ENCODE measurements around the gene ARHGEF37. TPM values are rescaled to one million over a fixed set of nuclear protein-coding genes. Genes with fewer than 3 reads are reported as not detected.
"Not testable (repeated sequence)": the region's sequence is repeated elsewhere in the genome, so short reads cannot be mapped to it uniquely, and the experiment has no call there.

Gene ARHGEF37
- polyA plus RNA-seq, 6 donors from 2014 or later = 0.95 TPM; not detected in 5

- peak in 1 of 2 donors; percentile 28 for ATAC-seq (ENCODE audit: low read depth in 2 of 2)
- Mint-ChIP-seq H3K27me3 (peaks cover 0 to 44% (median 28%) of the 10 kb centered on the region in 3 donors), H3K27ac (no peak overlapping the region), H3K36me3 (peaks cover 0 to 14% of the 10 kb centered on the region in 2 donors), H3K4me1 (peaks cover 0 to 5% (median 0%) of the 10 kb centered on the region in 3 donors), H3K9me3 (peaks cover 0 to 17% (median 8%) of the 10 kb centered on the region in 7 donors), H3K4me3 (peak overlapping the region in 1 of 8 donors; percentile 47)
- no peak for DNase-seq
Measured at GRCh38 chr5:149656576-149657182, 75.4 kb downstream of the ARHGEF37 start.

- ATAC-seq (ENCODE audit: low read depth in 2 of 2) (no peak), DNase-seq (no peak)
- Mint-ChIP-seq H3K4me3 (peak overlapping the region in 1 of 8 donors; percentile 47), H3K27me3 (peaks cover 0 to 44% (median 28%) of the 10 kb centered on the region in 3 donors), H3K4me1 (peaks cover 0 to 5% (median 0%) of the 10 kb centered on the region in 3 donors), H3K9me3 (peaks cover 0 to 17% (median 8%) of the 10 kb centered on the region in 7 donors), H3K36me3 (peaks cover 0 to 14% of the 10 kb centered on the region in 2 donors), H3K27ac (no peak overlapping the region)
Measured at GRCh38 chr5:149657324-149657723, 76.0 kb downstream of the ARHGEF37 start.

- Mint-ChIP-seq H3K36me3 (peaks cover 0 to 14% of the 10 kb centered on the region in 2 donors), H3K4me1 (peaks cover 0 to 5% (median 0%) of the 10 kb centered on the region in 3 donors), H3K9me3 (peaks cover 0 to 17% (median 8%) of the 10 kb centered on the region in 7 donors), H3K27me3 (peaks cover 0 to 44% (median 28%) of the 10 kb centered on the region in 3 donors), H3K4me3 (no peak overlapping the region), H3K27ac (no peak overlapping the region)
- no peak for ATAC-seq (ENCODE audit: low read depth in 2 of 2)
- DNase-seq = no peak
Measured at GRCh38 chr5:149658299-149658698, 77.0 kb downstream of the ARHGEF37 start.

DNA sequence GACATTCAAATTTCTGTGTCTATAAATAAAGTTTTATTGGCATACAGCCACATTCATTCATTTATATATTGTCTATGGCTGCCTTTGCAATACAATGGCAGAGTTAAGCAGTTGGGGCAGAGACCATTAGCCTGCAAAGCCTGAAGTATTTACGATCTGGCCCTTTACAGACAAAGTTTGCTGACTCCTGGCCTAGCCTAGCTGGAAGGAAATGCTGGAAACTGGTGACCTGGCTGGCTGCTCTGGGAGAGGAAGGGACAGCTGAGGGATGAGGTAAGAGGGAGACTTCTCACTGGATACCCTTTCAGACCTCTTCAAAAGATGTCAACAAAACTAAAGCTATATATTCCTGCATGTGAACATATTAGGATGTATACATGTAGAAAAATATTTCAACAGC lies 82.8 kb downstream of the ARHGEF37 start:
- Mint-ChIP-seq H3K9me3 (peaks cover 3 to 19% (median 11%) of the 10 kb centered on the region in 7 donors), H3K27ac (no peak overlapping the region), H3K27me3 (peaks cover 0 to 20% (median 7%) of the 10 kb centered on the region in 3 donors), H3K36me3 (peaks cover 0 to 6% of the 10 kb centered on the region in 2 donors), H3K4me3 (no peak overlapping the region), H3K4me1 (peaks cover 3 to 5% (median 4%) of the 10 kb centered on the region in 3 donors)
- DNase-seq (no peak), ATAC-seq (ENCODE audit: low read depth in 2 of 2) (no peak)

DNA sequence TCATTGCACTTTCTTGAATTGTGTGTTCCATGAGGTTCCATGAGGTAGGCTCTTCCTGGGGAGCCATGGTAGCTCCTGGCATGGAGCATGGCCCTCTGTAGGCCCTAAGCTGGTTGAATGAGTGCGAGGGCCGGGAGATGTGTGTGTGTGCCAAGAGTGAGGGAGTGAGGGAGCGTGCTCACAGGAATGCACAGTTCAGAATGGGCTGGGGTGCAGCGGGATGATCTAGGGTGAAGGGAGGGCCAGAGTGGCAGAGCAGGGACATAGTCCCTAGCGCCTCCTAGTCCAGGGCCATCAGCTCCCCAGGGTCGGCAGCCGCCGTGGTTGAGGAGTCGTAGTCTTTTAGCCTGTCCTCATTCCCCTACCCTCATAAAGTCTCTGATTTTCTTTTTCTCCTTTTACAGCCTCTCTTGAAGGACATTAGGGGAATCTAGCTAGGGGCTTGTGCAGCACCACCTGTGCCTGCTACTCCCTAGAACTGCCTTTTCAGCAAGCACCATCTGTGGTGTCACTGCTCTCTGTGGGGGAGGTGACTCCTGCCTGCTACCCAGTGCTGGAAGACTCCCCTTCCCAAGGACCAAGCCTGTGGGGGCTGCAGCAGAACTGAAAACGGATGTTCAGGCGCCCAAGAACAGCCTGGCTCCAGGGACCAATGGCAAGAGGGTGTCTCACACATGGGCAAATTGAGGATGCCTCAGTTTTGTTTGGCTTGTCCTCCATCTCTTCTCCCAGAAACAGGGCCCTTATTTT lies 83.5 kb downstream of the ARHGEF37 start:
- peaks cover 0 to 13% (median 3%) of the 10 kb centered on the region in 3 donors for H3K27me3 Mint-ChIP-seq
- H3K4me1 Mint-ChIP-seq = peaks cover 3 to 5% (median 4%) of the 10 kb centered on the region in 3 donors
- no peak overlapping the region for H3K4me3 Mint-ChIP-seq
- H3K27ac Mint-ChIP-seq = no peak overlapping the region
- ATAC-seq (ENCODE audit: low read depth in 2 of 2) (no peak), DNase-seq (no peak)
- H3K9me3 Mint-ChIP-seq = peaks cover 3 to 20% (median 11%) of the 10 kb centered on the region in 7 donors
- H3K36me3 Mint-ChIP-seq = peaks cover 0 to 6% of the 10 kb centered on the region in 2 donors

- peaks cover 3 to 5% (median 4%) of the 10 kb centered on the region in 3 donors for H3K4me1 Mint-ChIP-seq
- H3K36me3 Mint-ChIP-seq = peaks cover 0 to 6% of the 10 kb centered on the region in 2 donors
- no peak for ATAC-seq (ENCODE audit: low read depth in 2 of 2)
- no peak for DNase-seq
- H3K4me3 Mint-ChIP-seq = peak overlapping the region in 1 of 8 donors; percentile 20
- H3K27ac Mint-ChIP-seq = peak overlapping the region in 1 of 6 donors; percentile 20
- H3K27me3 Mint-ChIP-seq = peaks cover 0 to 8% (median 0%) of the 10 kb centered on the region in 3 donors
- H3K9me3 Mint-ChIP-seq = peaks cover 3 to 20% (median 11%) of the 10 kb centered on the region in 7 donors
Measured at GRCh38 chr5:149665416-149666175, 84.3 kb downstream of the ARHGEF37 start.

DNA sequence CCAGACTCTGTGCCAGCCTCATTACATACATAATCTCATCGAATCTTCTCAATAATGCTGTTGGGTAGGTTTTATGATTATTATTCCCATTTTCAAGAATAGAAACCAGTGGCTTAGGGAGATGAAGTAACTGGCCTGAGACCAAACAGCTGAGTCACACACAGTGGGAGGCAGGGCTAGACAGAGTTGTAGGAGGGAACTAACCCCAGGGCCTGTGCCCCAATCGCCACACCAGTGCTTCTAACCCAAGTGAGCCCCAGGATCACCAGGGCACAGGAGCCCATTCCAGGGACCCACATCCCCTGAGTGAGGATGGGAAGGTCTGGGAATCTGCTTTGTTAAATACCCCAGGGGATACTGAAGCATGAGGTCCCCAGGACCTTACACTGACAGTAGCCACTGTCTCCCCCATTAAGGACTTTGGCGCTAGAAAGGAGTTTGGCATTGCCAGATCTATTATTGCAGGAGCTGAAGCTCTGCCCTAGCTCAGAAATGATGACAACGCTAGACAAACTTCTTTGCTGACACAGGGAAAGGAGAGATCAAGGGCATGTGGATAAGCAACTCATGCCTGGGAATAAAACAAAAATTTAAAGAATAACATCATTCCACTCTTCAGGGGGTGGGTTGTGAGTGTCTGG lies 85.0 kb downstream of the ARHGEF37 start:
- H3K27ac Mint-ChIP-seq = no peak overlapping the region
- H3K9me3 Mint-ChIP-seq = peaks cover 3 to 22% (median 11%) of the 10 kb centered on the region in 7 donors
- peaks cover 0 to 2% (median 0%) of the 10 kb centered on the region in 3 donors for H3K27me3 Mint-ChIP-seq
- no peak overlapping the region for H3K4me3 Mint-ChIP-seq
- peaks cover 0 to 6% of the 10 kb centered on the region in 2 donors for H3K36me3 Mint-ChIP-seq
- ATAC-seq (ENCODE audit: low read depth in 2 of 2) = no peak
- DNase-seq = no peak
- H3K4me1 Mint-ChIP-seq = peaks cover 3 to 5% (median 4%) of the 10 kb centered on the region in 3 donors

GRCh38 chr5:149667084-149667828 lies 86.0 kb downstream of the ARHGEF37 start:
- H3K4me1 Mint-ChIP-seq = peaks cover 3 to 5% (median 4%) of the 10 kb centered on the region in 3 donors
- H3K36me3 Mint-ChIP-seq = peaks cover 0 to 13% of the 10 kb centered on the region in 2 donors
- ATAC-seq (ENCODE audit: low read depth in 2 of 2) (peak; percentile 30 to 32), DNase-seq (peak; percentile 29)
- H3K9me3 Mint-ChIP-seq = peaks cover 3 to 30% (median 17%) of the 10 kb centered on the region in 7 donors
- peak overlapping the region in 1 of 6 donors; percentile 74 for H3K27ac Mint-ChIP-seq
- no peak overlapping the region for H3K4me3 Mint-ChIP-seq
- peaks cover 0 to 5% (median 0%) of the 10 kb centered on the region in 3 donors for H3K27me3 Mint-ChIP-seq

GRCh38 chr5:149667829-149668330 lies 86.6 kb downstream of the ARHGEF37 start:
- ATAC-seq (ENCODE audit: low read depth in 2 of 2) (no peak), DNase-seq (no peak)
- Mint-ChIP-seq H3K9me3 (peaks cover 3 to 31% (median 17%) of the 10 kb centered on the region in 7 donors), H3K27ac (no peak overlapping the region), H3K4me1 (peaks cover 3 to 5% (median 4%) of the 10 kb centered on the region in 3 donors), H3K27me3 (peaks cover 0 to 5% (median 0%) of the 10 kb centered on the region in 3 donors), H3K36me3 (peaks cover 0 to 13% of the 10 kb centered on the region in 2 donors), H3K4me3 (no peak overlapping the region)

- H3K9me3 Mint-ChIP-seq = peaks cover 3 to 31% (median 20%) of the 10 kb centered on the region in 7 donors
- DNase-seq; H3K27me3 Mint-ChIP-seq; ATAC-seq (ENCODE audit: low read depth in 2 of 2); H3K4me1 Mint-ChIP-seq; H3K27ac Mint-ChIP-seq; H3K4me3 Mint-ChIP-seq: not testable (repeated sequence)
- H3K36me3 Mint-ChIP-seq = peaks cover 0 to 13% of the 10 kb centered on the region in 2 donors
Measured at GRCh38 chr5:149669273-149669672, 88.0 kb downstream of the ARHGEF37 start.

- ATAC-seq (ENCODE audit: low read depth in 2 of 2) (no peak), DNase-seq (no peak)
- H3K27ac Mint-ChIP-seq = peak overlapping the region in 1 of 6 donors; percentile 36
- peaks cover 0 to 13% of the 10 kb centered on the region in 2 donors for H3K36me3 Mint-ChIP-seq
- H3K27me3 Mint-ChIP-seq = peaks cover 0 to 13% (median 8%) of the 10 kb centered on the region in 3 donors
- H3K9me3 Mint-ChIP-seq = peaks cover 7 to 25% (median 22%) of the 10 kb centered on the region in 7 donors
- H3K4me1 Mint-ChIP-seq = peaks cover 12 to 20% (median 16%) of the 10 kb centered on the region in 3 donors
- H3K4me3 Mint-ChIP-seq = no peak overlapping the region
Measured at GRCh38 chr5:149671544-149671943, 90.2 kb downstream of the ARHGEF37 start.

Measured in naive B cell (primary cell).